ENCODE measurements around the gene NRXN2. TPM values are rescaled to one million over a fixed set of nuclear protein-coding genes. Genes with fewer than 3 reads are reported as not detected.

NRXN2 gene
- total RNA-seq, 1 donor from 2014 or later, result 0.14 TPM

DNA sequence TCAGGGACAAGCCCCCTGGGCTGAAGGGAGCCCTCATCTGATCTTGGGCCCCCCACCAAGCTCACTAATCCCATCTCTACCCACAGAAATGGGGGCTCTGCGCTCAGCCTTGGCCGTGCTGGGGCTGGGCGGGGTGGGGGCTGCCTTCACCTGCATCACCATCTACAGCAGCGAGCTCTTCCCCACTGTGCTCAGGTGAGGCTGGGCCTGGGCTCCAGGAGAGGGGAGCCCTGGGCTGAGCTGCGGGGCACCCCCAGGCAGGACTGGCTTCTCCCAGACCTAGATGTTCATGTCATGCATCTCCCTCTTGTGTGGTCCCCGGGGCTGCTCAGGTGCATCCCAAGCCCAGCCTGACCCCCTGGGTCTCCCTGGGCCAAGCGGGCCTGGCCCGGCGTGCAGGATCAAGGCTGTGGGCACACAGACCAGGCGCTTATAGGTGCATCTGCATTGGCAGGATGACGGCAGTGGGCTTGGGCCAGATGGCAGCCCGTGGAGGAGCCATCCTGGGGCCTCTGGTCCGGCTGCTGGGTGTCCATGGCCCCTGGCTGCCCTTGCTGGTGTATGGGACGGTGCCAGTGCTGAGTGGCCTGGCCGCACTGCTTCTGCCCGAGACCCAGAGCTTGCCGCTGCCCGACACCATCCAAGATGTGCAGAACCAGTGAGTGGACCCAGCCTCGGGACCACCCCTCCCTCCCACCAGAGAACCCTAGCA lies 122.6 kb downstream of the NRXN2 start:
- H3K4me3 Mint-ChIP-seq (ENCODE audit: unreplicated experiment), result no peak overlapping the region
- DNase-seq (ENCODE audit: low read depth), result no peak
- Histone ChIP-seq H3K27me3 (ENCODE audit: insufficient read depth, low read length) (no peaks in the 10 kb centered on the region), H3K36me3 (ENCODE audit: insufficient read depth, low read length) (no peaks in the 10 kb centered on the region), H3K27ac (ENCODE audit: low read depth, low read length) (no peak overlapping the region), H2AFZ (ENCODE audit: low read depth, low read length) (no peak overlapping the region), H3K79me2 (ENCODE audit: insufficient read depth, low read length) (no peaks in the 10 kb centered on the region), H3K9ac (ENCODE audit: low read length) (no peak overlapping the region), H3K4me3 (ENCODE audit: insufficient read depth, low read depth, low read length) (no peak overlapping the region), H3K4me2 (ENCODE audit: low read length) (no peak overlapping the region), H3K4me1 (ENCODE audit: insufficient read depth, low read length) (no peaks in the 10 kb centered on the region), H3K9me3 (ENCODE audit: insufficient read depth, low read depth, low read length) (no peaks in the 10 kb centered on the region), H4K20me1 (ENCODE audit: insufficient read depth, low read length) (no peaks in the 10 kb centered on the region)
- H3K27me3 Mint-ChIP-seq (ENCODE audit: low read depth, unreplicated experiment), result peaks cover 44% of the 10 kb centered on the region
- FAIRE-seq, result no peak
- no peak for TF ChIP-seq EZH2 (IDR thresholded peaks at IDR 0.05; ENCODE audit: insufficient read depth, low read length)
- TF ChIP-seq CTCF (IDR thresholded peaks at IDR 0.05; ENCODE audit: insufficient read depth, low read depth, low read length), result no peak
- no peak overlapping the region for H3K27ac Mint-ChIP-seq (ENCODE audit: unreplicated experiment)
- no peaks in the 10 kb centered on the region for H3K36me3 Mint-ChIP-seq (ENCODE audit: low read depth, unreplicated experiment)
- H3K4me1 Mint-ChIP-seq (ENCODE audit: low read depth, unreplicated experiment), result no peaks in the 10 kb centered on the region
- no peaks in the 10 kb centered on the region for H3K9me3 Mint-ChIP-seq (ENCODE audit: unreplicated experiment)

DNA sequence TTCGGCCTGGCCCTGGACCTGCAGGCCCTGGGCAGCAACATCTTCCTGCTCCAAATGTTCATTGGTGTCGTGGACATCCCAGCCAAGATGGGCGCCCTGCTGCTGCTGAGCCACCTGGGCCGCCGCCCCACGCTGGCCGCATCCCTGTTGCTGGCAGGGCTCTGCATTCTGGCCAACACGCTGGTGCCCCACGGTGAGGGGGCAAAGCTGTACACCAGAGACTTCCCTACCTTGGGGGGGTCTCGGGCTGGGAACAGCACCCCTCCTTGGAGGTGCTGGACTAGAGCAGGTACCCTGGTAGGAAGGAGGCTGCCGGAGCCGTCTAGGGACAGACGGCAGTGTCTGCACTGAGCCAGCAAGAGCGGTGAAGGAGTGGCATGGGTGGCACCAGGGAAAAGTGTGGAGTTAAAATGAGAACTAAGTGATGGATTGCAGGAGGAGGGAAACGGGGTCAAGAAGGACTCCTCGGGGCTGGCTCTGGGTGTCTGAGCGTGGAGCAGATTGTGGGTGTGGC lies 123.2 kb downstream of the NRXN2 start:
- H3K27me3 Mint-ChIP-seq (ENCODE audit: low read depth, unreplicated experiment), result peaks cover 41% of the 10 kb centered on the region
- no peak for TF ChIP-seq EZH2 (IDR thresholded peaks at IDR 0.05; ENCODE audit: insufficient read depth, low read length)
- no peak for TF ChIP-seq CTCF (IDR thresholded peaks at IDR 0.05; ENCODE audit: insufficient read depth, low read depth, low read length)
- Histone ChIP-seq H3K9me3 (ENCODE audit: insufficient read depth, low read depth, low read length) (no peaks in the 10 kb centered on the region), H3K79me2 (ENCODE audit: insufficient read depth, low read length) (no peaks in the 10 kb centered on the region), H3K9ac (ENCODE audit: low read length) (no peak overlapping the region), H3K4me2 (ENCODE audit: low read length) (no peak overlapping the region), H3K27ac (ENCODE audit: low read depth, low read length) (no peak overlapping the region), H3K4me1 (ENCODE audit: insufficient read depth, low read length) (no peaks in the 10 kb centered on the region), H4K20me1 (ENCODE audit: insufficient read depth, low read length) (no peaks in the 10 kb centered on the region), H3K27me3 (ENCODE audit: insufficient read depth, low read length) (no peaks in the 10 kb centered on the region), H3K4me3 (ENCODE audit: insufficient read depth, low read depth, low read length) (no peak overlapping the region), H2AFZ (ENCODE audit: low read depth, low read length) (no peak overlapping the region), H3K36me3 (ENCODE audit: insufficient read depth, low read length) (no peaks in the 10 kb centered on the region)
- FAIRE-seq (no peak), DNase-seq (ENCODE audit: low read depth) (no peak)
- no peak overlapping the region for H3K4me3 Mint-ChIP-seq (ENCODE audit: unreplicated experiment)
- no peaks in the 10 kb centered on the region for H3K9me3 Mint-ChIP-seq (ENCODE audit: unreplicated experiment)
- no peaks in the 10 kb centered on the region for H3K36me3 Mint-ChIP-seq (ENCODE audit: low read depth, unreplicated experiment)
- no peak overlapping the region for H3K27ac Mint-ChIP-seq (ENCODE audit: unreplicated experiment)
- H3K4me1 Mint-ChIP-seq (ENCODE audit: low read depth, unreplicated experiment), result no peaks in the 10 kb centered on the region

All from astrocyte (in vitro differentiated cells and primary cell).